ENCODE measurements around the gene ATP2A1.

ATP2A1 gene

DNA sequence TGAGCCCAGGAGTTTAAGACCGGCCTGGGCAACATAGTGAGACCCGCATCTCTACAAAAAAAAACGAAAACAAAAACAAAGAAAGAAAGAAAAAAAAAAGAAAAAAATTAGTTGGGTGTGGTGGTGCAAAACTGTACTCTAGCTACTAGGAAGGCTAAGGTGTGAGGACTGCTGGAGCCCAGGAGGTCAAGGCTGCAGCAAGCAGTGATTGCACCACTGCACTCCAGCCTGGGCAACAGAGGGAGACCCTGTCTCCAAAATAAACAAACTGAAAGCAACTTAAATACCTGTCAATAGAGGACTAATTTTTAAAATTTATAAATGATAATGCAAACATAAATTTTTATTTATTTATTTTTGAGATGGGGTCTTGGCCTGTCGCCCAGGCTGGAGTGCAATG lies 17.3 kb downstream of the ATP2A1 start:
- no peak overlapping the region for H2AFZ ChIP-seq (ENCODE audit: low read length)
- H3K9me3 ChIP-seq (replicated peaks; ENCODE audit: insufficient read depth, low read length) = no peaks in the 10 kb centered on the region
- H4K20me1 ChIP-seq (ENCODE audit: insufficient read depth, low read length) = no peaks in the 10 kb centered on the region
- no peak overlapping the region for H3K27ac ChIP-seq (ENCODE audit: low read length)
- no peak overlapping the region for H3K4me3 ChIP-seq (ENCODE audit: low read length)
- no peaks in the 10 kb centered on the region for H3K27me3 ChIP-seq (replicated peaks; ENCODE audit: insufficient read depth, low read length)
- H3K4me1 ChIP-seq (ENCODE audit: low read length) = no peaks in the 10 kb centered on the region
- no peak for DNase-seq
- H3K36me3 ChIP-seq (replicated peaks; ENCODE audit: insufficient read depth, low read length) = no peaks in the 10 kb centered on the region
- no peak for TF ChIP-seq EZH2 (optimal IDR thresholded peaks at IDR 0.05; ENCODE audit: low read depth, low read length)
- TF ChIP-seq, protein P1, sequence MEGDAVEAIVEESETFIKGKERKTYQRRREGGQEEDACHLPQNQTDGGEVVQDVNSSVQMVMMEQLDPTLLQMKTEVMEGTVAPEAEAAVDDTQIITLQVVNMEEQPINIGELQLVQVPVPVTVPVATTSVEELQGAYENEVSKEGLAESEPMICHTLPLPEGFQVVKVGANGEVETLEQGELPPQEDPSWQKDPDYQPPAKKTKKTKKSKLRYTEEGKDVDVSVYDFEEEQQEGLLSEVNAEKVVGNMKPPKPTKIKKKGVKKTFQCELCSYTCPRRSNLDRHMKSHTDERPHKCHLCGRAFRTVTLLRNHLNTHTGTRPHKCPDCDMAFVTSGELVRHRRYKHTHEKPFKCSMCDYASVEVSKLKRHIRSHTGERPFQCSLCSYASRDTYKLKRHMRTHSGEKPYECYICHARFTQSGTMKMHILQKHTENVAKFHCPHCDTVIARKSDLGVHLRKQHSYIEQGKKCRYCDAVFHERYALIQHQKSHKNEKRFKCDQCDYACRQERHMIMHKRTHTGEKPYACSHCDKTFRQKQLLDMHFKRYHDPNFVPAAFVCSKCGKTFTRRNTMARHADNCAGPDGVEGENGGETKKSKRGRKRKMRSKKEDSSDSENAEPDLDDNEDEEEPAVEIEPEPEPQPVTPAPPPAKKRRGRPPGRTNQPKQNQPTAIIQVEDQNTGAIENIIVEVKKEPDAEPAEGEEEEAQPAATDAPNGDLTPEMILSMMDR (IDR thresholded peaks at IDR 0.05; ENCODE audit: low read length) = no peak
- TF ChIP-seq EZH2phosphoT487 (IDR thresholded peaks at IDR 0.05; ENCODE audit: low read length) = no peak
- H3K4me2 ChIP-seq (ENCODE audit: low read depth, low read length) = no peak overlapping the region
- no peak overlapping the region for H3K9ac ChIP-seq (ENCODE audit: low read length)
- no peaks in the 10 kb centered on the region for H3F3A ChIP-seq (ENCODE audit: insufficient read depth, low read length)
- H3K9me2 ChIP-seq (replicated peaks; ENCODE audit: insufficient read depth, low read length) = no peaks in the 10 kb centered on the region
- no peaks in the 10 kb centered on the region for H3K79me2 ChIP-seq (ENCODE audit: low read length)

DNA sequence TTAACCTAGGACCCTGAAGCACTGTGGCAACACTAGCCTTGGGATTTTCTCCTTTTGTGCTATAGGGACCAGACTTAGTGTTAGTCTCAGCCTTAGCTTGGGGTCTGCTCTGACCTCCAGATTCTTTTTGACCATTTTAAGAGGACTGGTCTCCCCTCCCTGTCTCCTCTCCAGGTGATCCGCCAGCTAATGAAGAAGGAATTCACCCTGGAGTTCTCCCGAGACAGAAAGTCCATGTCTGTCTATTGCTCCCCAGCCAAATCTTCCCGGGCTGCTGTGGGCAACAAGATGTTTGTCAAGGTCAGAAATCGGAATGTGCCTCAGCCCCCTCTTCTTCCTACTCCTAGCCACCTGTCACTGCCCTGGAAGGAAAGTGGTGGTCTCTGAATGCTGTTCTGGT lies 19.5 kb downstream of the ATP2A1 start:
- Histone ChIP-seq H4K20me1 (ENCODE audit: insufficient read depth, low read length) (no peaks in the 10 kb centered on the region), H3K9me2 (replicated peaks; ENCODE audit: insufficient read depth, low read length) (no peaks in the 10 kb centered on the region), H3K27me3 (replicated peaks; ENCODE audit: insufficient read depth, low read length) (no peaks in the 10 kb centered on the region), H3F3A (ENCODE audit: insufficient read depth, low read length) (no peaks in the 10 kb centered on the region), H3K36me3 (replicated peaks; ENCODE audit: insufficient read depth, low read length) (no peaks in the 10 kb centered on the region), H3K79me2 (ENCODE audit: low read length) (no peaks in the 10 kb centered on the region), H3K4me2 (ENCODE audit: low read depth, low read length) (no peak overlapping the region), H3K4me1 (ENCODE audit: low read length) (no peaks in the 10 kb centered on the region), H3K9me3 (replicated peaks; ENCODE audit: insufficient read depth, low read length) (no peaks in the 10 kb centered on the region), H3K27ac (ENCODE audit: low read length) (no peak overlapping the region), H2AFZ (ENCODE audit: low read length) (no peak overlapping the region), H3K9ac (ENCODE audit: low read length) (no peak overlapping the region), H3K4me3 (ENCODE audit: low read length) (no peak overlapping the region)
- no peak for DNase-seq
- TF ChIP-seq, protein P1 (IDR thresholded peaks at IDR 0.05; ENCODE audit: low read length) = no peak
- TF ChIP-seq EZH2phosphoT487 (IDR thresholded peaks at IDR 0.05; ENCODE audit: low read length) = no peak
- TF ChIP-seq EZH2 (optimal IDR thresholded peaks at IDR 0.05; ENCODE audit: low read depth, low read length) = no peak

DNA sequence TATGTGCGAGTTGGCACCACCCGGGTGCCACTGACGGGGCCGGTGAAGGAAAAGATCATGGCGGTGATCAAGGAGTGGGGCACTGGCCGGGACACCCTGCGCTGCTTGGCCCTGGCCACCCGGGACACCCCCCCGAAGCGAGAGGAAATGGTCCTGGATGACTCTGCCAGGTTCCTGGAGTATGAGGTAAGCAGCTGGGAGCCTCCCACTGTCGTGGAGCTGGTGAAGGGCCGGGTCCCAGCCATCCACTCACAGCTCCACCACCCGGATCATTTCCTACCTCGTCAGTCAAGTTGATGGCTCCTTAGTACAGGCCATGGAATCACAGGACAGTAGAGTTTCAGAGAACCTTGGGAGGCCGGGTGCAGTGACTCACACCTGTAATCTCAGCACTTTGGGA lies 20.0 kb downstream of the ATP2A1 start:
- TF ChIP-seq, protein P1 (IDR thresholded peaks at IDR 0.05; ENCODE audit: low read length) = no peak
- TF ChIP-seq EZH2phosphoT487 (IDR thresholded peaks at IDR 0.05; ENCODE audit: low read length) (no peak), EZH2 (optimal IDR thresholded peaks at IDR 0.05; ENCODE audit: low read depth, low read length) (no peak)
- Histone ChIP-seq H3K9me2 (replicated peaks; ENCODE audit: insufficient read depth, low read length) (no peaks in the 10 kb centered on the region), H3K4me3 (ENCODE audit: low read length) (no peak overlapping the region), H3K9me3 (replicated peaks; ENCODE audit: insufficient read depth, low read length) (no peaks in the 10 kb centered on the region), H3K4me1 (ENCODE audit: low read length) (no peaks in the 10 kb centered on the region), H3K4me2 (ENCODE audit: low read depth, low read length) (no peak overlapping the region), H3K9ac (ENCODE audit: low read length) (no peak overlapping the region), H3K79me2 (ENCODE audit: low read length) (no peaks in the 10 kb centered on the region), H2AFZ (ENCODE audit: low read length) (no peak overlapping the region), H4K20me1 (ENCODE audit: insufficient read depth, low read length) (no peaks in the 10 kb centered on the region), H3K27ac (ENCODE audit: low read length) (no peak overlapping the region), H3F3A (ENCODE audit: insufficient read depth, low read length) (no peaks in the 10 kb centered on the region), H3K27me3 (replicated peaks; ENCODE audit: insufficient read depth, low read length) (no peaks in the 10 kb centered on the region), H3K36me3 (replicated peaks; ENCODE audit: insufficient read depth, low read length) (no peaks in the 10 kb centered on the region)
- no peak for DNase-seq

Data from MM.1S (cell line).